RPMI8226 (cell line): ENCODE measurements around the gene FBXO42.
A peak's percentile ranks its signal among the peaks of the same experiment; 100 is the strongest.
"Not testable (repeated sequence)": the region's sequence is repeated elsewhere in the genome, so short reads cannot be mapped to it uniquely, and the experiment has no call there.

ENCODE experiments used
- DNase-seq: peaks from one replicate; pipeline ENCODE4 v3.0.0-alpha.2; 2015

FBXO42 gene

GRCh38 chr1:16371725-16372124 is 19.4 kb upstream of the FBXO42 start:
- DNase-seq = no peak

GRCh38 chr1:16369821-16370220 is 17.5 kb upstream of the FBXO42 start:
- DNase-seq = no peak

DNA sequence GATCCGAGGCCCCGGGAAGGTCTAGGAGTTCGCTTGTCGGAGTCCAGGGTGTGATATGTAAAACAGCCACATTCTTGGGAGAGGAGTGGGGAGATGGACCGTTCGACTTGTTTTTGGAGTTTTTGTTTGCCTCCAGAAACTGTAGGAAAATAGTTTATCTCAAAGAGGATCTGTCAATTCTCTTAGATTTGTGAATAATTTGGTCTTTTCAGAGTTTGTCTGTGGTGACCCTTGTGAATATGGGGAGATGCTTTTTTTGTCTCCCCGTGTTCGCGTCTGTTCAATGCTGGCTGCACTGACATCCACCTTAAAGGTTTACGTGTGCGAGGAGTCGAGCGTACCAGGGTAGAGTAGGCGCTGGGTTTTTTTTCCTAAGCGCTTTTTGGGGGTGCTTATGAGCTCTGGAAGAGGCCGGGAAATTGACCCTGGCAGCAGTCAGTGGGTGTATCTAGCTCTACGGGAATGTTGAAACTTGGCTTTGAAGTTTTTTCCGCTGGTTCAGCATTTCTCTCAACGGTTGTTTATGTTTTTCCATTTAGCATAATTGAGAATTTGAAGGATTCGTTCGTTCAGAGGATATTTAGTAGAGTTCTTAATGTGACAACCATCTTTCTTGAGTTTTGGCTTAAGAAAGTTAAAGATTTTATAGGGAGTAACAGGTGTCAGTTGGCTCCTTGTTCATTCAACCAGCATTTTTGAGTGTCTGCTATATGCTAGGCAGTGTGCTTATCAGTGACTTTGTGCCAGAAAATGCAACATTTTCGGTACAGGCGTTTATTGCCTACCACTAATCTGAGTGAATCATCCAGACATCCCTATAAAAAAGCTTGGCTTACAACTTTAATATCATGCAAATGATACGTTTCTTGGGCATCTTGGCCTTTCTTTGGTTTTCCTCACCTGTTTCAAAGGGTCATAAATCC is 15.9 kb upstream of the FBXO42 start:
- DNase-seq = peak; percentile 42

GRCh38 chr1:16367258-16367967 is 15.1 kb upstream of the FBXO42 start:
- DNase-seq = peak; percentile 89

- peak; percentile 100 for DNase-seq
Observed at GRCh38 chr1:16366722-16367257, 14.5 kb upstream of the FBXO42 start, which contains the start of gene SZRD1. SZRD1 (plus strand) TSS chr1:16367242; CDS start chr1:16367258, 16 bp downstream.

DNA sequence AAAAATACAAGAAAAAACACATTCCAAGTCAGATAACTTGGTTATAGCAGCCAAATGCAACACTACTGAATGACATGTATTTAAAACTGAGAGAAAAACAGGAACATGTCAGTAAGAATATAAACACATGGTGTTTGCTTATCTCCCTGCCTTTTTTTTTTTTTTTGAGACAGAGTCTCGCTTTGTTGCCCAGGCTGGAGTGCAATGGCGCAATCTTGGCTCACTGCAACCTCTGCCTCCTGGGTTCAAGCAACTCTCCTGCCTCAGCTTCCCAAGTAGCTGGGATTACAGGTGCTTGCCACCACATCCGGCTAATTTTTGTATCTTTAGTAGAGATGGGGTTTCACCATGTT is 12.8 kb upstream of the FBXO42 start:
- not testable (repeated sequence) for DNase-seq

GRCh38 chr1:16356867-16357266 is 4.6 kb upstream of the FBXO42 start:
- DNase-seq = no peak

DNA sequence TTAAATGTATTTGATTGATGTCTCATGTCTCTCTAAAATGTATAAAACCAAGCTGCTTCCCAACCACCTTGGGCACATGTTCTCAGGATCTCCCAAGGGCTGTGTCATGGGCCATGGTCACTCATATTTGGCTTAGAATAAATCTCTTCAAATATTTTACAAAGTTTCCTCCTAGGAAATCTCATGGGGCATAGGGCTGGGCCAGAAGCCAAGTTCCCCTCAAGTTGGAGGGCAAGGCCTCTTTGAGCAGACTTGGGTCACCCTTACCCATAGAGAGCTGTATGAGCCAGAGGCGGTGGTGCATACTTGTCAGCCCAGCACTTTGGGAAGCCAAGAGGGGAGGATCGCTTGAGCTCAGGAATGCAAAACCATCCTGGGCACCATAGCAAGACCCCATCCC is 2.3 kb upstream of the FBXO42 start:
- DNase-seq = no peak

GRCh38 chr1:16352842-16353535 is 709 bp upstream of the FBXO42 start:
- no peak for DNase-seq

GRCh38 chr1:16351456-16351993 is 755 bp downstream of the FBXO42 start:
- peak; percentile 29 for DNase-seq

- DNase-seq = no peak
Observed at GRCh38 chr1:16349847-16350406, 2.4 kb downstream of the FBXO42 start.

- no peak for DNase-seq
Observed at GRCh38 chr1:16348414-16349182, 3.7 kb downstream of the FBXO42 start.

- DNase-seq = not testable (repeated sequence)
Observed at GRCh38 chr1:16343276-16343675, 9.0 kb downstream of the FBXO42 start.

DNA sequence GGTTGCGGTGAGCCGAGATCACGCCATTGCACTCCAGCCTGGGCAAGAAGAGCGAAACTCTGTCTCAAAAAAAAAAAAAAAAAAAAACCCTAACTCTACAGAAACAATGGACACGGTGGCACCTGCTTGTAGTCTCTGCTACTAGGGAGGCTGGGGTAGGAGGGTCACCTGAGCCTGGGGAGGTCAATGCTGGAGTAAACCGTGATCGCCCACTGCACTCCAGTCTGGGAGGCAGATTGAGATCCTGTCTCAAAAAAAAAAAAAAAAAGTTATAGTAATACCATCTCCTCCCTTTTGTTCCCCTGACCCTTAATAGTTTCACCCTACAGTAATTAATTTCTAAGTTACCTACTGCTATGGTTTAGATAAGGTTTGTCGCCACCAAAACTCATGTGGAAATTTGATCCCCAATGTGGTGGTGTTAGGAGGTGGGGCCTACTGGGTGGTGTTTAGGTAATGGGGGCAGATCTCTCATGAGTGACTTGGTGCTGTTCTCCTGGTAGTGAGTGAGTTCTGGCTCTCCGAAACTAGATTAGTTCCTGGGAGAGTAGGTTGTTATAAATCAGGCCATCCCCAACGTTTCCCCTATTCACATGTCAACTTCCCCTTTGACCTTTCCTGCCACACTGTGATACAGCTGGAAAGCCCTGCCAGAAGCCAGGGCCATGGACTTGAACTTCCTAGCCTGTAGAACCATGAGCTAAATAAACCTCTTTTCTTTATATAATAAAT is 9.8 kb downstream of the FBXO42 start:
- no peak for DNase-seq

DNA sequence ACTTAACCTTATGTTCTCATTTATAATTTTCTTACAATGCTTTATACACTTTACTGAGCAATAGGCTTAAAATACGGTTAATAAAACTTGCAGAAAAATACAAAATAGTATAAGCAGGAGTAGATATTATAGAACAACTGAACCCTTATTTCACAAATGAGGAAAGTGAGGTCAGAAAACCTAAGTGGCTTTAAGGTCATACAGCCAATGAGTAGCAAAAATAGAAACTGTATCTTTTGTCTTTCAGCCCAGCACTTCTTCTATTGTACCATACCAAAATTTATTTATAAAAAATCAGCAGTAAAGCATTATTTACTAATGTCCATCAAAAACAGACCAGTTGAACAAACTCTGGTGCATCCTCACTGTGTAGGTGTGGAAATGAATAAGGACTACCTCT is 11.6 kb downstream of the FBXO42 start:
- no peak for DNase-seq

DNA sequence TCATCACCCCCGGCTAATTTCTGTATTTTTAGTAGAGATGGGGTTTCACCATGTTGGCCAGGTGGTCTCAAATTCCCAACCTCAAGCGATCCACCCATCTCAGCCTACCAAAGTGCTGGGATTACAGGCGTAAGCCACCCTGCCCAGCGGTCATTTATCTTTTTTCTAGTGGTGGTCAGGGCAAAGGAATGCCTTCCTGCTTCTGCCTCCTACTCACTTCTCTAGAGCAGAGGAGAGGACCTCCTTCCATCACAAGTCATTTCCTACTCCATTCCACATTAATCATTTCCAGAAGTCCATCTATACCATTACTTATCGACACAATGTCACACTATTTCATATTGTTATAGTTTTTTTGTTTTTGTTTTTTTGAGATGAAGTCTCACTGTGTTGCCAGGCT is 13.3 kb downstream of the FBXO42 start:
- no peak for DNase-seq

DNA sequence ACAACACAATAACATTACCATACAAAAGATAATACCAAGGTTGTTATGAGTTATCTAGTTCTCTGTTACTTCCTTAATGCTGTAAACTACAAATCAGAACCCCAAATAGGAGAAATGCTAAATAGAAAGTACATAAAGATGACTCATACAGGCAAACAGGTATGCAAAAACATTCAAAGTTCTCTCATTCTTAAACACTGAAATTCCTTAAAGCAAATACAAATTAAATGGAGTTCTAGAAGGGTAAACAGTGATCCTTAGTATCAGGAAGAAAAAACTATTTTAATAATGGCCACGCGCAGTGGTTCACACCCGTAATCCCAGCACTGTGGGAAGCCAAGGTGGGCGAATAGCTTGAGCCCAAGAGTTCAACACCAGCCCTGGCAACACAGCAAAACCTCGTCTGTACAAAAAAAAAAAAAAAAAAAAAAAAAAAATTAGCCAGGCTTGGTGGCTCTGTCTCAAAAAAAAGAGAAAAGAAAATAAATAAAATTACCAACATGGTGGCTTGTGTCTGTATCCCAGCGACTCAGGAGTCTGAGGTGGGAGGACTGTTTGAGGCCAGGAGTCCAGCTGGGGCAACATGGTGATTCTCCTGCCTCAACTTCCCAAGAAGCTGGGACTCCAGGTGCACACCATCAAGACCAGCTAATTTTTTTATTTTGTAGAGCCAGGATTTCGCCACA is 17.5 kb downstream of the FBXO42 start:
- no peak for DNase-seq

DNA sequence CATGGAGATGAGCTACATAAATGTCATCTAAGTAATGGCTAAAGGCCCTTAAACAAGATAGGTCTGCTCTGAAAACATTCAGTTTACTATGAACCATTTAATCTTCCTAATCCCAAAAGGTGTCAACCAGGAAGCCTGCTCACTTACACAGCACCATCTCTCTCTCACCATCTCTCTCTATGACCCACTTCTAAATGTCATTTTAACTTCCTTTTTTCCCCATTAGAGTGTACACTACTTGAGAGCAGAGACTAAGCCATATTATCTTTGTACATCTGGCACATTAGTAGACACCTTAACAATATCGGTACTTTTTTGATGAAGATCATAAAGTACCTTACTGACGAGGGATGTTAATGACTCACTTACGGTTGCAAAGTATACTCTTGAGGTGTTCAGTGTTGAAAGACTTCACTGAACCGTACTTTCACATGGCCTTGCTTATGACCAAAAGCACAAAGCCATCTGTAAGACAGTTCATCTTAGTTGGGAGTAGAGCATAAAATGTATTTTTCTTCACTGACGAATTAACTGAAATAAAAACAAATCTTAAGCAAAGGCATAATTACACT is 25.4 kb downstream of the FBXO42 start:
- DNase-seq = no peak

GRCh38 chr1:16324456-16324890 is 27.8 kb downstream of the FBXO42 start:
- DNase-seq = no peak
